Myocyte (in vitro differentiated cells): ENCODE measurements around the gene CYSLTR2. TPM values are rescaled to one million over a fixed set of nuclear protein-coding genes. Genes with fewer than 3 reads are reported as not detected.

Source experiments
- DNase-seq: peaks from one replicate; pipeline ENCODE4 v3.0.0-alpha.2; 2012; ENCODE audit warnings: low read depth
- total RNA-seq: library from RNA; depleted of rRNA; stranded (reverse); fragments of >200 nt; gene quantifications from 2 replicates; pipeline ENCODE4 v1.2.3, GENCODE V29; 2014

CYSLTR2 gene
- total RNA-seq, 1 donor from 2014 or later: not detected

DNA sequence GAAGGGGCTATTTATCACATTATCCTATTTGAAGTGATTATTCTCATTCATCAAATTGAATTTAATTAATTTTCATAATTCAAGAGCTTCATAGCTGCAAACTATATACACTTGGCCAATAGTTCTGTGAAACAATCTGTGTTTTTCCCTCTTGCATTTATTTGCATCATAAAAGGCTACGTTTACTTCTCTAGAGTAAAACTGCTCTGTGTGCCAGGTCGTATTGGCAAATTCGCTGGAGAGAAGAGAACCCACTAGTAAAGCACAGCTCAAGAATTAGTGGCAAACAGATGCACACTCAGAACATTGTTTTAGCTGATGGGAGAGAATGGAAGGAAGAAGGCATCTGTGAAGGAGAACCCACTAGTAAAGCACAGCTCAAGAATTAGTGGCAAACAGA lies 81.8 kb downstream of the CYSLTR2 start:
- DNase-seq: no peak

DNA sequence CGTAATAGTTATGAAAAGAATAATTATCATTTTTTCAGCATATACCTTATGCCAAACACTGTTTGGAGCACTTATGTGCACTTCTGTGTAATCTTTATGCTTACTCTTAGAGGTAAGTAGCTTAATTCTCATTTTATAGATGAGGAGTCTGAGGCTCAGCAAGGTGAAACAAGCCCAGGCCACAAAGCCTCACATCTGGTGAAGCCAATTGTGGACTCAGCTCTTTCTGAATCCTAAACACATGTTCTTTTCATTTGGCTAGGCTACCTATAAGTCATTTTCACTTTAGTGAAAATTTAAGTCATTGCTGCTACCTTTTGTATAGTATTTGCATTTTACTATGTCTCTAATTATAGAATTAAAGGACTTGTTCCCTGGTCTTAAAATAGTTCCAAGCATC lies 84.0 kb downstream of the CYSLTR2 start:
- no peak for DNase-seq

DNA sequence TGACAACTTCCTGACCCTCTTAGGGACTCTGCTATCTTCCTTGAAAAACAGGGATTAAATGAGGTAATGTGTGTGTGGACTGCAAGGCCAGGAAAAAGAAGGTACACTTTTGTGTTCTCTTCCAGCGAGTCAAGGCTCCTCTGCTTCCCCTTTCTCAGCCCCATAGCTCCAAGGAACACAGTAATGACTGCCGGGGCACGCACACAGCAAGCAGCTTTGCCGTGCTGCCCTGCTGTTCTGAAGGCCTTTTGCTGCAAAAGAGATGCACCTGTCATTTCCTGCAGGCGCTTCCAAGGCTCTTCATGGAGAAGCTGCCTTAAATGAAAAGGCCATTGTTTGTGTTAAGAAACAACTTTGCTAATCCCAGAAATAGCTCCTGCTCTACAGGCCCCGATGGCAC lies 84.6 kb downstream of the CYSLTR2 start:
- DNase-seq: no peak

DNA sequence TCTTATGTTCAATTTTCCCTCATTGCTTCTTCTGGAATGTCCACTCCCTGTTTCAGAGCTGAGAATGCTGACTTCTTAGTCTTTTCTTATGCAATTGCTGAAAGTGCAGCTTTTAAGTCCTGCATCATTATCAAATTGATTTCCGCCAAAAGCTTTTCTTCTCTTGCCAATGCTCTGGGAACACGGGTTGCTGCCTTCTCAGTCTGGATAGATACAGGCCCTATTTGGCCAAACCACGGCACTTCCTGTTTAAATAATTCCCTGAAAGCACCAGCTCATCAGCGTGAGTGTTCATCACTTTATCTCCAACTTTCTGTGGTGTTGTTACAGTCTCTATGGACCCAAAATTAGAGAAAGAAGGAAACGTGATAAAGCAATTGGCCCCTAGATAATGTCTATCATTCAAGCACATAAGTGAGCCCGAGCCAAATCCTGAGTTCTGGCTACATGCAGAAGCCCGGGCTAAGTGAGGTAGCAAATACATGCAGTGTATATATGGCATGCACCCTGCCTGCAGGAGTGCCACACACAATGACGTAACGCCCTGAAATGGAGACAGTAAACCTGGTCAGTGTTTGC lies 85.7 kb downstream of the CYSLTR2 start:
- no peak for DNase-seq

DNA sequence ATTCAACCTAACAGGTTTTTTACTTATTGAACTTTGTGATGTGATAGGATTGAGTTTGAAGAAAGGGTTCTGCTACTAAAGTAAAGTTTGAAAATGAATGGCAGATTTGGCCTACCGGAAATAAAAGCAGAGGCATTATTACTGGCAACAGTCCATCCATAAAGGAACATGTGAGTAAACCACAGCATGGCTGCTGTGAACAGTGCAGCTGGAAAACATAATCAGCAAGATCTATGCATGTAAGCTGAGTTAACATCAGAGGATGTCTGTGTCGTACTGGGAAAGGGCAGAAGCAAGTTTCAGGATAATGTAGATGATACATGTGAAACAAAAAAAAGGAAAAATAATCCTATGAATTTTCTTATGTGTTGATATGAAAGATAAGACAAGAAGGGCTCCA lies 87.6 kb downstream of the CYSLTR2 start:
- DNase-seq: peak; percentile 55

DNA sequence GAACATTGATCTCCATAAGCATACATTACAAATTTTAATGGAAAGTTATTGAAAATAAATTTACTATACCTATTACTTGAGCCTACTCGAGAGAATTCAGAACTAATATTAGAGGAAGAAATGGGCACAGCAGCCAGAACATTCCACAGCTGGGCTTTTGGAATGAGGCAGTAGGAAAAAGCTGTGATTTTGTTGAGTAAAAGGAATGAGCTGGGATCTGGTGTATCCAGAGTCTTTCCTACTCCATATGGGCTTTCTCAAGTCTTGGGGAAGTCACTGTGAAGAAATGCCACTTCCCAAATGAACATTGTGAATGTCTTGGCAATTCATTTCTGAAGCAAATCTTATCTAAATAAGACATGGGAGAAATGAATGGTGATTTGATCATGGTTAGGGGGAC lies 93.1 kb downstream of the CYSLTR2 start:
- no peak for DNase-seq

DNA sequence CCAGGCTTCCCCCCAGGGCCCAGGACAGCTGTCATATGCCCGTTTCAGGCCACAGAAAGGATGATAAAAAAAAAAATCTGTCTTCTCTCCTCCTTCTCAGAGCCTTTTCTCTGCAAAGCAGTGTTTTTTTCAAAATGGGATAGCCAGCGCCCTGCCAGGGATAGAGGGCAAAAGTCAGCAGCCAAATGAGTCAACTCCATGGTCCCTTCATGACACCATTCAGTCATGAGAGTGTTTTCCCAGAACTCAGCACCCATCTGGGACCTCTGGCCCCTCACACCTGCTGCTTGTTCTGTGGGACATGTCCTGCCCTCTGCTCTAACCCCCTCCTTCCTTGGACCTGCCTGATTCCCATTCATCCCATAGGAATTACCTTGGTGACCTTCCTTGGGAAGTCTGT lies 95.0 kb downstream of the CYSLTR2 start:
- DNase-seq: peak; percentile 46

DNA sequence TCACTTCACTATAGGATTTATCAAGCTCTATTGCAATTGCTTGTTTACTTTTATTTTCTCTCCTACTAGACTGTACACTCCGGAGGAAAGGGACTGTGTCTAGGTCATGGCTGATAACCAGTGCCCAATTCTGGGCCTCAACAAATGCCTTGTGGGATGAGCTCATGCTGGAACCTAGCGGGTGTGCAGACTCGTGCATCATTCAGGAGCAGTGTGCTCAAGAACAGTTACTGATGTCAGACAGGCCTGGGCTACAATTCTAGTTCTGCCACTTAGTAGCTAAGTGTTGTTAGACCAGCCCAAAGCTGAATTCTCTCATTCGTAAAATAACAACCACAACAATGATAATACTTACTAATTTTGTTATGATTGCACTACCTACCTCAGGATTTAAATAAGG lies 95.4 kb downstream of the CYSLTR2 start:
- DNase-seq: peak; percentile 64

DNA sequence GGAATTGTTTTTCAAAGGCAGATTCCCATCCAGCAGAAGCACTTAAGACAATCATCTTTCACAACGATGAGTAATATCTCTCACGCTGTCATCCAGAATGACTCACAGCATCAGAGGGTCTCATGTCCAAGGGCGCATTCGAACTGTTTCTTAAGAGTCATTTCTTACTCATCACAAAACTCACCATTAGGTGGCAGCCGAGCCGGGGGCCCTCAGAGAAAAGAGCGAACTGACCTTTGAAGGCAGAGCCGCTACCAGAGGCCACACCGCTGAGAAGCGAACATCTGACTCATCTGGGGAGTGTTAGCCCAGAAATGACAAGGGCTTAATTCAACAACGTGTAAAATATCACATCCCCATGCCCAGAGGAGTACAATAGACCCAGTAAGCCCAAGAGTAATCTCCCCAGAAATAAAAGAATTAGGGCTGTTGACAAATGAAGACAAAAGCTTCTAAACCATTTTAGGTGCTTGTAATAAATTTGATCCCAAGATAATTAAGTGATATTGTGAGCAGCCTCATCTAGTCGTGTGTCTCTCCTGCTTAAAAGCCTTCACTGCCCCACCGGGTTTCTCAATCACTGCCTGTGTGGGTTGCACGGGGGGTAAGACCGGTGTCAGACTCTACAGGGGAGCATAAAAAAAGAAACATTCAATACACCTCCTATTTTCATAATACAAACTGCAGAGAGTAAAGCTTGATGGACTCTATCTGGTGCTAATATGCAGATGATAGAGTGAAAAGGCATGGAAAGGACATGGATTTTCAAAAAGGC lies 96.2 kb downstream of the CYSLTR2 start:
- peak; percentile 95 for DNase-seq

DNA sequence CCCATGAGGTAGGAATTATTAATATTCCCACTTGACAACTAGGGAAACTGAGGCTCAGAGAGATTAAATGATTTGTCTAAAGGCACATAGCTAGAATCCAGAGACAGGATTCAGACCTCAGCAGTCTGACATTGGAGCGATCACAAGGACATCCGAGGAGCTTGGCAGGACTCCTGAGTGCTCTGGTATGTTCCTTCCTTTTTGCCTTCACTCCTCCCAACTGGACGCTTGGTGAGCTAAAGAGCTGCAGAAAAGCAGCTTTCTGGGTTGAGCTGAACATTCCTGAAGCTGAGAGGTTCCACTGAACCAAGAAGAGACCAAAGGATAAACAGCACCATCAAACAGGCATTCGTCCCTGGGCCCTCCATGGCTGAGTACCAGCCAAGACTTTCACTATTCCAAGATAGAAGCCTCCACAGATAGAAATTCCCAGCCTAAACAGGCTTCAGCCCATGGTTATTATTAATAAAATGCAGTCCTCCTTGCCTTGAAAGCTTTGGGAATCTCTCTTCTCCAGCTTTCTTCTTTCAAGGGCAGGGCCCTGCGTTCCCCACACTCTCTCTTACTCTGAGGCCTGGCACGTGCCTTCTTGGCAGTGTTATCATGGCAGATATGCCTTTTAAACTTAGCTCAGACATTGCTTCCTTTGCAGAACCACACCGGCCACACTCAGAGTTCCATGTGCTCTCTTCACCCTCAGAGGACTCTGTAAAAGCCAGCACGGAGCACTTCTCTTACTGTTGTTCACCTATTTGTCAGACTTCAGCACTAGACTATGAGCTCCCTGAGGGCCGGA lies 97.1 kb downstream of the CYSLTR2 start:
- DNase-seq: no peak

DNA sequence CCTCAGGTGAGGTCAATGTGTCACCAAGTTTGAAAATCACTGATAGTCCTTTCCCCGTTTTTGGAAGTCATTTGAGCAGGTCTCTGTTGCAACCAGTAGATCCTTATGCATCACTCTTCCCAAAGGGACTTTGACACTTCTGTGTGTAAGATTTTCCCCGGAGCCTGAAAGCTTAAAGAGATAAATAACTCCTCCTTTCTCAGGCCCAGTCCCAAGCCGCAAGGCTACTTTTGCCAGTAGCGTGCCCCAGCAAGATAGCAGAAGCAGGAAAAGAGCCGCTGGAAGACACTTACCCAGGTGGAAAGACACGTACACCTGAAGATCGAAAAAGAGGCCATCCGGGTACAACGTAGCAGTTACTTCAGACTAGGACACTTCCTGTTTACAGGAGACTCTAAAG lies 106.9 kb downstream of the CYSLTR2 start:
- DNase-seq: no peak

Other genes starting within 250 kb of the CYSLTR2 start
- gene LPAR6, start 240.8 kb upstream of the CYSLTR2 start, total RNA-seq: 10.5 and 19.7 TPM in 2 replicates
- gene RCBTB2, start 120.8 kb upstream of the CYSLTR2 start, total RNA-seq: 18.5 and 19.8 TPM in 2 replicates